Epithelial cell of esophagus (primary cell): Measurements from ENCODE around the gene SCGB1D1.
"Not testable (repeated sequence)": the region's sequence is repeated elsewhere in the genome, so short reads cannot be mapped to it uniquely, and the experiment has no call there.

Experiments
- DNase-seq: peaks from one replicate; pipeline ENCODE4 v3.0.0; 2010; ENCODE audit warnings: low read depth
- H3K4me3 ChIP-seq: 2 replicates; pipeline ENCODE4 v1.5.1; 2011; ENCODE audit warnings: mild to moderate bottlenecking, low read length, control low read depth
- TF ChIP-seq, protein P1 (sequence below): IDR thresholded peaks from 2 replicates; pipeline ENCODE4 v1.5.1; 2011; ENCODE audit warnings: low read depth, mild to moderate bottlenecking, low read length, control low read depth, inconsistent platforms; ENCODE audit not compliant: insufficient read depth; ENCODE audit errors: missing control alignments

Gene SCGB1D1

DNA sequence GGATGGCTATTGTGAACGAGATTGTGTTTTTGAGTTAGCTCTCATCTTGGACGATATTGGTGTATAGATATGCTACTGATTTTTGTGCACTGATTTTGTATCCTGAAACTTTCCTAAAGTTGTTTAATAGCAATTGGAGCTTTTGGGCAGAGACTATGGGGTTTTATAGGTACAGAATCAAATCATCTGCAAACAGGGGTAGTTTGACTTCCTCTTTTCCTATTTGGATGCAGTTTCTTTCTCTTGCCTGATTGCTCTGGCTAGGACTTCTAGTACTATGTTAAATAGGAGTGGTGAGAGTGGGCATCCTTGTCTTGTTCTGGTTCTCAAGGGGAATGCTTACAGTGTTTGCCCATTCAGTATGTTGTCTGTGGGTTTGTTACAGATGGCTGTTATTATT, 8.9 kb upstream of the SCGB1D1 start:
- TF ChIP-seq, protein P1, sequence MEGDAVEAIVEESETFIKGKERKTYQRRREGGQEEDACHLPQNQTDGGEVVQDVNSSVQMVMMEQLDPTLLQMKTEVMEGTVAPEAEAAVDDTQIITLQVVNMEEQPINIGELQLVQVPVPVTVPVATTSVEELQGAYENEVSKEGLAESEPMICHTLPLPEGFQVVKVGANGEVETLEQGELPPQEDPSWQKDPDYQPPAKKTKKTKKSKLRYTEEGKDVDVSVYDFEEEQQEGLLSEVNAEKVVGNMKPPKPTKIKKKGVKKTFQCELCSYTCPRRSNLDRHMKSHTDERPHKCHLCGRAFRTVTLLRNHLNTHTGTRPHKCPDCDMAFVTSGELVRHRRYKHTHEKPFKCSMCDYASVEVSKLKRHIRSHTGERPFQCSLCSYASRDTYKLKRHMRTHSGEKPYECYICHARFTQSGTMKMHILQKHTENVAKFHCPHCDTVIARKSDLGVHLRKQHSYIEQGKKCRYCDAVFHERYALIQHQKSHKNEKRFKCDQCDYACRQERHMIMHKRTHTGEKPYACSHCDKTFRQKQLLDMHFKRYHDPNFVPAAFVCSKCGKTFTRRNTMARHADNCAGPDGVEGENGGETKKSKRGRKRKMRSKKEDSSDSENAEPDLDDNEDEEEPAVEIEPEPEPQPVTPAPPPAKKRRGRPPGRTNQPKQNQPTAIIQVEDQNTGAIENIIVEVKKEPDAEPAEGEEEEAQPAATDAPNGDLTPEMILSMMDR, result no peak
- DNase-seq, result no peak
- H3K4me3 ChIP-seq, result no peak overlapping the region

DNA sequence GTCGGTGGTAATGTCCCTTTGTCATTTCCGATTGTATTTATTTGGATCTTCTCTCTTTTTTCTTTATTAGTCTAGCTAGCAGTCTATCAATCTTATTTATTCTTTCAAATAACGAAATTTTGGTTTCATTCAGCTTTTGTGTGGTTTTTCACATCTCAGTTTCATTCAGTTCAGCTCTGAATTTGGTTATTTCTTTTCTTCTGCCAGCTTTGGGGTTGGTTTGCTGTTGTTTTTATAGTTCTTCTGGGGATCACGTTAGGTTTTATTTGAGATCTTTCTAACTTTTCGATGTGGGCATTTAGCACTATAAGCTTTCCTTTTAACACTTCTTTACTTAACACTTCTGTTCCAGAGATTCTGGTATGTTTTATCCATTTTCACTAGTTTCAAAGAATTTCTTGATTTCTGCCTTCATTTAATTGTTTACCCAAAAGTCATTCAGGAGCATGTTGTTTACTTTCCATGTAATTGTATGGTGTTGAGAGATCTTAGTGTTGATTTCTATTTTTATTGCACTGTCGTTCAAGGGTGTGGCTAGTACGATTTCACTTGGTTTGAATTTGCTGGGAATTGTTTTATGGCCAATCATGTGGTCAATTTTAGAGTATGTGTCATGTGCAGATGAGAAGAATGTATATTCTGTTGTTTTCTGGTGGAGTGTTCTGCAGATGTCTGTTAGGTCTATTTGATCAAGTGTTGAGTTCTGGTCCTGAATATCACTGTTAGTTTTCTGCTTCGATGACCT, 7.7 kb upstream of the SCGB1D1 start:
- DNase-seq, result no peak
- TF ChIP-seq, protein P1, result no peak
- H3K4me3 ChIP-seq, result no peak overlapping the region

DNA sequence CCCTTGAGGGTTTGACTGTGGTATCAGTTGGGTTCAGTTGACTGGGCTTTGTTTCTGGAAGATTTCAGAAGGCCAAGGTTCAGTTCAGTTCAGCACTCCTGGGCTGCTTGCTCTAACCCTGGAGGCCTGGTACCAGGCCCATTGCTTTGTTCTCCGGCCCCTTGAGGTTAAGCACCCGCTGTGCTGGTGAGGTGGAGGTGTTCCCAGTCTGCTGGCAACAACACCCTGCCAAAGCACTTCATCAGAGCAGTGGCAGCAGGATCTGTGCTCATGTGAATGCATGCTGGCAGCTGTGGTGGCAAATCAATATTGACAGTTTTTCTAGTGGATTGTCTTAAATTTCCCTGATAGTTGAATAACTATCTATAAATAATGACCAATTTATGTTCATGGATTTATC, 3.8 kb upstream of the SCGB1D1 start:
- no peak for DNase-seq
- TF ChIP-seq, protein P1, result no peak
- H3K4me3 ChIP-seq, result no peak overlapping the region

DNA sequence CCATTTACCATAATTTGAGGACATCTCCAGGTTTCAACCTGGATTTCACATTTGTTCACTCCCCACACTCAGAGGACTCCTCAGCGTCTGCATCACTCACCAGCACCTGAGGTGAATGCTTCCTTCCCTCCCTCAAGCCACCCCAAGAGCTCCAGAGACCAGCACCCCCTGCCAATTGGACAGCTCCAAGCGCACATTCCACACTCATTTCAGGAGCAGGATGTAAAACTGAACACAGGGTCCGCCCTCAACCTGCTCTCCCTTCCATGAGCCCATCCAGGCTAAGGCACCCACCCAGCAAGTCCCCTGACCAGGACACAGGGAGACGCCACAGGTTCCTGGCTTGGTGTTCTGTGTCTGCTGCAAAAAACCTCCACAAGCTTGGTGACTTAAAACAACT, 3.9 kb downstream of the SCGB1D1 start:
- DNase-seq, result peak; percentile 30
- TF ChIP-seq, protein P1, result no peak
- H3K4me3 ChIP-seq, result no peak overlapping the region

DNA sequence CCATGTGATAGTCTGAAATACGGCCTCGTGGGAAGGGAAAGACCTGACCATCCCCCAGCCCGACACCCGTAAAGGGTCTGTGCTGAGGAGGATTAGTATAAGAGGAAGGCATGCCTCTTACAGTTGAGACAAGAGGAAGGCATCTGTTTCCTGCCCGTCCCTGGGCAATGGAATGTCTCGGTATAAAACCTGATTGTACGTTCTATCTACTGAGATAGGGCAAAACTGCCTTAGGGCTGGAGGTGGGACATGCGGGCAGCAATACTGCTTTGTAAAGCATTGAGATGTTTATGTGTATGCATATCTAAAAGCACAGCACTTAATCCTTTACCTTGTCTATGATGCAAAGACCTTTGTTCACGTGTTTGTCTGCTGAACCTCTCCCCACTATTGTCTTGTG, 5.0 kb downstream of the SCGB1D1 start:
- DNase-seq, H3K4me3 ChIP-seq: not testable (repeated sequence)

DNA sequence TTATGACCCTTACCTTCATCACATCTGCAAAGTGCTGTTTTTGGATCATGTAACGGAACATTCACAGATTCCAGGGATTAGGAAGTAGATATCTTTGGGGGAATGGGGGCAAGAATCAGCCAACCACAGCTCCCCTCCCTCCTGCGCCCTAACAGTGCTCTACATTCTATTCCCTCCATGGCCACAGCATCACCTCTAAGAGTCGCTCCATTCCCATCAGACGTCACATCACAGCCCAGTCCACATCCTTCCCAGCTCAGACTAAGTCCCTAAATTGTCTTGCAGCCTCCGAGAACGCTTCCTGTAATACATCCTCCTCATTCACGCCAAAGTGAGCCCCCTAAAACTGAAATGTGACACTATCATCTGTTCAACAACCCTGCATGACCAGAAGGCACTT, 5.9 kb downstream of the SCGB1D1 start:
- TF ChIP-seq, protein P1, result no peak
- DNase-seq, result no peak
- no peak overlapping the region for H3K4me3 ChIP-seq

DNA sequence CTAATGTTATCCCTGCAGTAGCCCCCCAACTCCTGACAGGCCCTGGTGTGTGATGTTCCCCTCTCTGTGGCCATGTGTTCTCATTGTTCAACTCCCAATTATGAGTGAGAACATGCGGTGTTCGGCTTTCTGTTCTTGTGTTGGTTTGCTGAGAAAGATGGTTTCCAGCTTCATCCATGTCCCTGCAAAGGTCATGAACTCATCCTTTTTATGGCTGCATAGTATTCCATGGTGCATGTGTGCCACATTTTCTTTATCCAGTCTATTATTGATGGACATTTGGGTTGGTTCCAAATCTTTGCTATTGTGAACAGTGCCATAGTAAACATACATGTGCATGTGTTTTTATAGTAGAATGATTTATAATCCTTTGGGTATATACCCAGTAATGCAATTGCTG, 7.4 kb downstream of the SCGB1D1 start:
- DNase-seq, H3K4me3 ChIP-seq: not testable (repeated sequence)

DNA sequence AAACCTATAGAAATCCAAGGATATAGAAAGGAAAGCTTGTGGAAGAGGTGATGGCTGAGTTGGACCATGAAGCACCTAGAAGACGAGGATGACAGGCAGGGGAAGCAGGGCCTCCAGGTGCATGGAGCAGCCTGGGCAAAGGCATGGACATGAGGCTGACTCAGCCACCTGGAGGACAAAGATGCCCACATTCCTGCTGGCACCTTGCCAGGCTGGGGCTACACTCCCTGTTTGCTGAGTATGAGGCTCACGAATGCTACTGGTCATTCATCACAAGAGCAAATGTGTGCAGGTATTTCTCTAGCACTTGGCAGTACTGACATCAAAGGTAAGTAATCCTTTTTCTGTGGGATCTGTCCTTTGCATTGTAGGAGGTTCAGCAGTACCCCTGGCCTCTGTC, 11.4 kb downstream of the SCGB1D1 start:
- no peak overlapping the region for H3K4me3 ChIP-seq
- TF ChIP-seq, protein P1, result no peak
- peak; percentile 46 for DNase-seq
